Ovary (tissue), 9 donors: ENCODE results near the gene REEP1. TPM values are rescaled to one million over a fixed set of nuclear protein-coding genes. Genes with fewer than 3 reads are reported as not detected.

ENCODE experiments used
- DNase-seq, 5 donors: peaks; one replicate each; pipeline ENCODE4 v3.0.0-alpha.2; 2019 to 2020
- H3K27ac ChIP-seq, 2 donors: fragments of 200-600 bp; one replicate each; pipeline versions ENCODE4 v1.5.1 to v1.8.0; 2019 to 2022
- H3K27me3 ChIP-seq: fragments of 200-600 bp; one replicate; pipeline ENCODE4 v1.8.0; 2022
- H3K36me3 ChIP-seq: fragments of 200-600 bp; sonication (generic); one replicate; pipeline ENCODE4 v1.5.1; 2019
- H3K4me1 ChIP-seq: one replicate; pipeline ENCODE4 v1.8.1; 2013; ENCODE audit warnings: mild to moderate bottlenecking, moderate library complexity; ENCODE audit not compliant: insufficient read depth
- H3K4me3 ChIP-seq: fragments of 200-600 bp; sonication (generic); one replicate; pipeline ENCODE4 v1.5.1; 2017
- H3K9me3 ChIP-seq, 2 donors: fragments of 200-600 bp in 1 of 2; sonication (generic) in 1 of 2; one replicate each; pipeline versions ENCODE4 v1.5.1 to v1.8.1; 2013 to 2019; ENCODE audit warnings: mild to moderate bottlenecking in 1 of 2, moderate library complexity in 1 of 2
- CTCF ChIP-seq, 3 donors: fragments of 450-650 bp in 2 of 3; fragments of 200-600 bp in 1 of 3; IDR thresholded peaks; one replicate each; pipeline versions ENCODE4 v1.5.1 to v1.8.0; 2016 to 2022; ENCODE audit warnings: antibody characterized with exemption in 3 of 3, mild to moderate bottlenecking in 1 of 3
- EP300 ChIP-seq: sonication (generic); formaldehyde crosslinking; IDR thresholded peaks from one replicate; pipeline ENCODE4 v1.6.1; 2017; ENCODE audit warnings: antibody characterized with exemption
- POLR2A ChIP-seq: fragments of 450-650 bp; IDR thresholded peaks from one replicate; pipeline ENCODE4 v1.6.1; 2017; ENCODE audit warnings: antibody characterized with exemption, mild to moderate bottlenecking, moderate library complexity
- WGBS, 3 donors: extraction: QIAGEN DNeasy Blood & Tissue Kit in 1 of 3; methylation state at CpG; one replicate each; pipeline versions ENCODE4 v1.1.5 to v1.1.7; 2013 to 2017; 5-methylcytosine and 5-hydroxymethylcytosine counted together
- intact Hi-C, 4 donors: fragments of 100-400 bp; cut with DNase I; formaldehyde crosslinking; loops; one replicate each; pipeline versions ENCODE4 v1.11.0 to v1.15.1; 2022 to 2023
- polyA plus RNA-seq, 2 donors: library from polyadenylated mRNA; stranded (reverse); fragments of 200-250 nt in 1 of 2; fragments of 350-450 nt in 1 of 2; fragmentation: Illumina TruSeq in 1 of 2; extraction: RNeasy Lipid Tissue Mini Kit (QIAGEN cat#74804) in 1 of 2; gene quantifications; one replicate each; pipeline ENCODE4 v1.2.3, GENCODE V29; 2013 to 2014
- total RNA-seq, 7 donors: library from RNA; depleted of rRNA in 2 of 7; stranded (reverse); fragments of >200 nt in 2 of 7; fragmentation: NEBNext Ultra II Directional in 3 of 7; extraction: Animal tissue kit (Norgen Biotek cat#: 25700) in 3 of 7; gene quantifications; one replicate each; pipeline versions ENCODE4 v1.1.0 to v1.2.4, GENCODE V29; 2016 to 2023
- donor health status: DM: no; HTN: no; CAD: no; lungs with moderate emphysema.
- donor health status: DM: no; HTN: no; CAD: no.
- donor health status: Bipolar disorder and iron deficiency.
- donor health status: DM: yes; HTN: yes; CAD: no.
- donor health status: DM: no; HTN: no; CAD: no.
- donor health status: DM: yes; HTN: yes; CAD: no.

Gene REEP1
- total and polyA plus RNA-seq, 9 donors, result 0.58 to 35.7 (median 2.0) TPM

- intact Hi-C loops, result no loop called here
- WGBS, 3 donors, result 81 to 86% (median 82%) methylated on average over 4 of the region's 4 CpGs
- Histone ChIP-seq H3K36me3 (no peaks in the 10 kb centered on the region), H3K4me1 (peaks cover 2% of the 10 kb centered on the region), H3K4me3 (no peak overlapping the region), H3K27ac (no peak overlapping the region), H3K9me3 (peaks cover 0 to 3% of the 10 kb centered on the region in 2 donors), H3K27me3 (no peaks in the 10 kb centered on the region)
- no peak for TF ChIP-seq POLR2A
- no peak for TF ChIP-seq EP300
- TF ChIP-seq CTCF (IDR thresholded peaks at IDR 0.05), result no peak
- DNase-seq, result no peak
These were observed 62.0 kb downstream of the REEP1 start for GRCh38 chr2:86275384-86275799.

- Histone ChIP-seq H3K9me3 (peaks cover 0 to 3% of the 10 kb centered on the region in 2 donors), H3K27ac (no peak overlapping the region), H3K27me3 (no peaks in the 10 kb centered on the region), H3K36me3 (no peaks in the 10 kb centered on the region), H3K4me3 (no peak overlapping the region), H3K4me1 (peaks cover 2% of the 10 kb centered on the region)
- intact Hi-C loops, result no loop called here
- 86 to 93% (median 88%) methylated on average over 3 of the region's 3 CpGs for WGBS, 3 donors
- DNase-seq, result no peak
- TF ChIP-seq POLR2A (no peak), EP300 (no peak), CTCF (IDR thresholded peaks at IDR 0.05) (no peak)
These were observed 62.5 kb downstream of the REEP1 start for GRCh38 chr2:86274918-86275275.

GRCh38 chr2:86274265-86274917 lies 63.0 kb downstream of the REEP1 start:
- no peaks in the 10 kb centered on the region for H3K27me3 ChIP-seq
- 64 to 73% (median 71%) methylated on average over 5 of the region's 5 CpGs for WGBS, 3 donors
- peaks cover 2% of the 10 kb centered on the region for H3K4me1 ChIP-seq
- no peaks in the 10 kb centered on the region for H3K36me3 ChIP-seq
- no peak overlapping the region for H3K4me3 ChIP-seq
- intact Hi-C loops, result no loop called here
- peaks cover 0 to 3% of the 10 kb centered on the region in 2 donors for H3K9me3 ChIP-seq
- H3K27ac ChIP-seq, result no peak overlapping the region
- no peak for TF ChIP-seq POLR2A
- TF ChIP-seq EP300, result no peak
- TF ChIP-seq CTCF (IDR thresholded peaks at IDR 0.05), result no peak
- no peak for DNase-seq

GRCh38 chr2:86272111-86272510 lies 65.3 kb downstream of the REEP1 start:
- Histone ChIP-seq H3K36me3 (no peaks in the 10 kb centered on the region), H3K9me3 (peaks cover 0 to 3% of the 10 kb centered on the region in 2 donors), H3K4me1 (peaks cover 2% of the 10 kb centered on the region), H3K27me3 (no peaks in the 10 kb centered on the region), H3K27ac (no peak overlapping the region), H3K4me3 (no peak overlapping the region)
- TF ChIP-seq EP300 (no peak), POLR2A (no peak), CTCF (IDR thresholded peaks at IDR 0.05) (no peak)
- intact Hi-C loops, result no loop called here
- DNase-seq, result no peak
- 84 to 88% (median 86%) methylated on average over 2 of the region's 2 CpGs for WGBS, 3 donors
